B cell (primary cell): Measurements from ENCODE around the gene FLAD1. TPM values are rescaled to one million over a fixed set of nuclear protein-coding genes. Genes with fewer than 3 reads are reported as not detected.

Source experiments
- ATAC-seq: fragments of 200-7000 bp; cut with Tn5 transposase; one replicate; pipeline ENCODE4 v1.10.0; 2021; ENCODE audit warnings: low read depth, mild to moderate bottlenecking, moderate number of reproducible peaks, moderate library complexity
- CTCF ChIA-PET: fragments of 350-600 bp; sonication (Branson Sonifier 250); formaldehyde crosslinking; loops from one replicate; lab custom pipeline; 2021; ENCODE audit warnings: antibody characterized with exemption, inconsistent platforms; lab: Charles Lee
- POLR2A ChIA-PET: fragments of 350-600 bp; sonication (Branson Sonifier 250); formaldehyde crosslinking; loops from one replicate; lab custom pipeline; 2021; ENCODE audit warnings: antibody characterized with exemption; lab: Charles Lee
- DNase-seq: peaks from one replicate; pipeline ENCODE4 v3.0.0; 2013
- H2AFZ ChIP-seq: 2 replicates; pipeline ENCODE4 v1.6.1; 2012; ENCODE audit warnings: mild to moderate bottlenecking, low read depth, low read length; ENCODE audit not compliant: insufficient read depth, poor library complexity, severe bottlenecking
- H3K27ac ChIP-seq, 2 donors: 1 replicate in 1 of 2; 2 replicates in 1 of 2; pipeline ENCODE4 v1.5.1; 2012 to 2013; ENCODE audit warnings: low read length in 2 of 2, mild to moderate bottlenecking in 2 of 2, moderate library complexity in 1 of 2
- H3K27me3 ChIP-seq, 4 experiments: fragments of 200-600 bp in 1 of 4; sonication (generic) in 1 of 4; replicated peaks in 1 of 4; 1 replicate in 2 of 4; 2 replicates in 2 of 4; pipeline versions ENCODE4 v1.6.1 to v1.7.0; 2013 to 2016; ENCODE audit warnings: low read length in 3 of 4, mild to moderate bottlenecking in 2 of 4, mixed read lengths in 1 of 4, moderate library complexity in 1 of 4; ENCODE audit not compliant: insufficient read depth in 4 of 4, control insufficient read depth in 3 of 4; ENCODE audit errors: control extremely low read depth in 1 of 4
- H3K36me3 ChIP-seq, 2 experiments: replicated peaks in 1 of 2; 1 replicate in 1 of 2; 2 replicates in 1 of 2; pipeline versions ENCODE4 v1.6.1 to v1.7.1; 2013; ENCODE audit warnings: low read length in 1 of 2; ENCODE audit not compliant: insufficient read depth in 2 of 2, control insufficient read depth in 1 of 2; ENCODE audit errors: control extremely low read depth in 1 of 2, extremely low read depth in 1 of 2
- H3K4me1 ChIP-seq, 2 donors: fragments of 200-600 bp in 1 of 2; sonication (generic) in 1 of 2; 1 replicate in 1 of 2; 2 replicates in 1 of 2; pipeline versions ENCODE4 v1.5.1 to v1.6.1; 2013 to 2017; ENCODE audit warnings: low read length in 2 of 2; ENCODE audit not compliant: control insufficient read depth in 2 of 2, insufficient read depth in 2 of 2
- H3K4me2 ChIP-seq: replicated peaks from 2 replicates; pipeline ENCODE3; 2012; ENCODE audit warnings: mild to moderate bottlenecking, low read depth, low read length; ENCODE audit not compliant: poor library complexity, severe bottlenecking
- H3K4me3 ChIP-seq, 5 experiments: fragments of 200-600 bp in 1 of 5; sonication (generic) in 1 of 5; 1 replicate in 3 of 5; 2 replicates in 2 of 5; pipeline versions ENCODE4 v1.5.1 to v1.7.0; 2011 to 2016; ENCODE audit warnings: low read length in 4 of 5, mild to moderate bottlenecking in 4 of 5, low read depth in 2 of 5, control low read depth in 1 of 5, moderate library complexity in 1 of 5; ENCODE audit not compliant: insufficient read depth in 1 of 5; ENCODE audit errors: control extremely low read depth in 1 of 5, extremely low read depth in 1 of 5
- H3K79me2 ChIP-seq: fragments of 200-600 bp; sonication (generic); one replicate; pipeline ENCODE4 v1.6.0; 2016; ENCODE audit warnings: low read length; ENCODE audit not compliant: control insufficient read depth, insufficient read depth
- H3K9ac ChIP-seq: fragments of 200-600 bp; sonication (generic); 2 replicates; pipeline ENCODE4 v1.6.1; 2017; ENCODE audit warnings: mild to moderate bottlenecking, low read length, moderate library complexity
- H3K9me3 ChIP-seq, 3 donors: one replicate each; pipeline versions ENCODE4 v1.6.1 to v1.7.1; 2013; ENCODE audit warnings: low read length in 2 of 3; ENCODE audit not compliant: control insufficient read depth in 2 of 3, insufficient read depth in 1 of 3; ENCODE audit errors: control extremely low read depth in 1 of 3
- H4K20me1 ChIP-seq: 2 replicates; pipeline ENCODE4 v1.6.0; 2012; ENCODE audit warnings: mild to moderate bottlenecking, low read length; ENCODE audit not compliant: insufficient read depth, control insufficient read depth, poor library complexity, severe bottlenecking
- H3K27ac Mint-ChIP-seq: one replicate; pipeline ENCODE4 v1.8.0; 2021; ENCODE audit warnings: mixed read lengths
- H3K27me3 Mint-ChIP-seq: one replicate; pipeline ENCODE4 v1.8.0; 2021; ENCODE audit warnings: mixed read lengths
- H3K4me1 Mint-ChIP-seq: one replicate; pipeline ENCODE4 v1.8.0; 2021; ENCODE audit warnings: mixed read lengths
- H3K4me3 Mint-ChIP-seq: one replicate; pipeline ENCODE4 v1.8.0; 2021; ENCODE audit warnings: mixed read lengths
- H3K9me3 Mint-ChIP-seq: one replicate; pipeline ENCODE4 v1.8.0; 2022; ENCODE audit warnings: mixed read lengths; ENCODE audit not compliant: insufficient read depth
- EZH2 ChIP-seq: IDR thresholded peaks from 2 replicates; pipeline ENCODE4 v1.6.1; 2012; ENCODE audit warnings: borderline replicate concordance, low read depth, mild to moderate bottlenecking, moderate library complexity, low read length; ENCODE audit not compliant: insufficient read depth, poor library complexity, severe bottlenecking
- whole genome bisulfite sequencing: methylation state at CpG from one replicate; pipeline ENCODE4 v1.1.5; 2013; ENCODE audit warnings: missing lambda C conversion rate; ENCODE audit not compliant: insufficient coverage; 5-methylcytosine and 5-hydroxymethylcytosine counted together
- intact Hi-C: fragments of 100-400 bp; cut with micrococcal nuclease; formaldehyde crosslinking; loops from one replicate; pipeline ENCODE4 v1.10.0; 2022
- polyA plus RNA-seq: library from polyadenylated mRNA; depleted of rRNA; stranded (reverse); fragments of >200 nt; gene quantifications from 2 replicates; pipeline ENCODE4 v1.2.3, GENCODE V29; 2012
- total RNA-seq, 2 donors: library from RNA; stranded (reverse); fragments of 120-200 nt in 1 of 2; gene quantifications; 1 replicate in 1 of 2; 2 replicates in 1 of 2; pipeline versions ENCODE4 v1.2.3 to v1.2.4, GENCODE V29; 2013 to 2022
- TF ChIP-seq, protein P1 (sequence below): fragments of 200-600 bp; IDR thresholded peaks from one replicate; pipeline ENCODE4 v1.8.0; 2022; ENCODE audit warnings: antibody characterized with exemption, mild to moderate bottlenecking

Gene FLAD1
- total and polyA plus RNA-seq, 2 donors (not counting 1 experiment from before 2014, with no cell fraction given): 51.4 to 83.0 TPM

DNA sequence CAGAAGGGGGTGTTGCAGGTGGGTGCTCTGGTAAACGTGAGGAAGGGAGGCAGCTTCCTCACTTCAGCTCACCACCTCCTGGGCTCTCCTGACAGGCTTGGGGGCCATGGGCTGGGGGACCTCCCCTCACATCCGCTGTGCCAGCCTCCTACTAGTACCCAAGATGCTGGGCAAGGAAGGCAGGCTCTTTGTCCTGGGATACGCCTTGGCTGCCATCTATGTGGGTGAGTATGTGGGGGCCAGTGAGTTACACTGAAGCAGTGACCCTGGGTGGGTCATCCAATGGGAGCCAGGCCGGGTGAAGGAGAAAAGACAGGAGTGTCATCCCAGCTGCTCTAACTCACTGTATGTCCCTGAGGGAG, 56.1 kb downstream of the FLAD1 start:
- no peak for TF ChIP-seq EZH2
- TF ChIP-seq, protein P1, sequence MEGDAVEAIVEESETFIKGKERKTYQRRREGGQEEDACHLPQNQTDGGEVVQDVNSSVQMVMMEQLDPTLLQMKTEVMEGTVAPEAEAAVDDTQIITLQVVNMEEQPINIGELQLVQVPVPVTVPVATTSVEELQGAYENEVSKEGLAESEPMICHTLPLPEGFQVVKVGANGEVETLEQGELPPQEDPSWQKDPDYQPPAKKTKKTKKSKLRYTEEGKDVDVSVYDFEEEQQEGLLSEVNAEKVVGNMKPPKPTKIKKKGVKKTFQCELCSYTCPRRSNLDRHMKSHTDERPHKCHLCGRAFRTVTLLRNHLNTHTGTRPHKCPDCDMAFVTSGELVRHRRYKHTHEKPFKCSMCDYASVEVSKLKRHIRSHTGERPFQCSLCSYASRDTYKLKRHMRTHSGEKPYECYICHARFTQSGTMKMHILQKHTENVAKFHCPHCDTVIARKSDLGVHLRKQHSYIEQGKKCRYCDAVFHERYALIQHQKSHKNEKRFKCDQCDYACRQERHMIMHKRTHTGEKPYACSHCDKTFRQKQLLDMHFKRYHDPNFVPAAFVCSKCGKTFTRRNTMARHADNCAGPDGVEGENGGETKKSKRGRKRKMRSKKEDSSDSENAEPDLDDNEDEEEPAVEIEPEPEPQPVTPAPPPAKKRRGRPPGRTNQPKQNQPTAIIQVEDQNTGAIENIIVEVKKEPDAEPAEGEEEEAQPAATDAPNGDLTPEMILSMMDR: no peak
- Histone ChIP-seq H3K9ac (no peak overlapping the region), H2AFZ (no peak overlapping the region), H3K36me3 (no peaks in the 10 kb centered on the region), H3K4me3 (no peak overlapping the region), H3K9me3 (no peaks in the 10 kb centered on the region), H3K4me2 (no peak overlapping the region), H4K20me1 (no peaks in the 10 kb centered on the region), H3K4me1 (no peaks in the 10 kb centered on the region), H3K27me3 (peaks cover 0 to 17% (median 0%) of the 10 kb centered on the region in 4 experiments), H3K27ac (no peak overlapping the region), H3K79me2 (no peaks in the 10 kb centered on the region)
- ChIA-PET CTCF (interaction anchor here (0.9 to 1.3 kb wide), 4 partner anchors 22 to 480 kb away, joined by 3 to 4 read pairs (median 3); no protein-coding TSS in a partner anchor), POLR2A (interaction anchor here (0.7 kb wide), 1 partner anchor 56 kb away, joined by 6 read pairs; the partner anchor contains the start of gene FLAD1)
- no peak for ATAC-seq
- 50% methylated on average over 2 of the region's 4 CpGs for WGBS
- intact Hi-C loops: no loop called here
- Mint-ChIP-seq H3K9me3 (no peaks in the 10 kb centered on the region), H3K4me1 (no peaks in the 10 kb centered on the region), H3K27ac (no peak overlapping the region), H3K4me3 (no peak overlapping the region), H3K27me3 (peaks cover 14% of the 10 kb centered on the region)
- no peak for DNase-seq

DNA sequence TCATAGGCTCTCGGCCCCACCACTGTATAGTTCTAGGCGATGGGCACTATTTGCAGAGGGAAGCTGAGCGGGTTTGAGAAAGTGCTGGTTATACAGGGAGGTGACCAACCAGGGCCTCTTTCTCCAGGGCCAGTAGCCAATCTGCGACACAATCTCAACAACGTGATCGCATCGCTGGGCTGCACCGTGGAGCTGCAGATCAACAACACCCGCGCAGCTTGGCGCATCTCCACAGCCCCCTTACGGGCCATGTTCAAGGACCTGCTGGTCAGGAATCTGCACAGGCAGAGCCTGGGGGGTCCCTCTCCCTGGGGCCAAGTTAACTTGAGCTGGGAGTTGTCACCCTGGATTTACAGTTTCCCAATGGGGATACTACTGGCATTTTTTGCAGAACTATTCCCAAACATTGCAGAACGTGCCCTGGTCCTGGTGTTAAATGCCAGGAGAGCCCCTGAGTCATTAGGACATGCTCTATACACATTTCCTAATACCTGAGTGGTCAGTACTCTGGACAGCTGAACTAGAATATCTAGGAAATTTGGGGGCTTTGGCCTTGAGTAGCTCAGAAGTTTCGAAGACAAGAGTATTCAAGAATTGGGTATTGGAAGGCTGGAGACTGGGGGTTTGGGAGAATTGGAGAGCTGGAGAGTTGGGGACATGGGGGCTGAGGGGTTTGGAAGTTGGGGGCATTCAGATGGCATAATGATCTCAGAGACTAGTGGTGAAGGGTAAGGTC, 57.4 kb downstream of the FLAD1 start:
- POLR2A ChIA-PET: no interaction called here
- no peaks in the 10 kb centered on the region for H3K9me3 Mint-ChIP-seq

More for the DNA sequence above, 57.4 kb downstream of the FLAD1 start:
- intact Hi-C loops: no loop called here
- H3K4me2 ChIP-seq: no peak overlapping the region
- WGBS: 95% methylated on average over 13 of the region's 14 CpGs
- H2AFZ ChIP-seq: no peak overlapping the region
- CTCF ChIA-PET: interaction anchor here (1.0 to 16.6 kb wide), 7 partner anchors 10 to 104 kb away, joined by 3 to 370 read pairs (median 6); partner anchors contain the start of genes ADAM15, EFNA4, PBXIP1 and PMVK
- Mint-ChIP-seq H3K4me3 (no peak overlapping the region), H3K4me1 (peaks cover 7% of the 10 kb centered on the region), H3K27me3 (peaks cover 14% of the 10 kb centered on the region), H3K27ac (no peak overlapping the region)
- H3K9me3 ChIP-seq: no peaks in the 10 kb centered on the region
- H3K27me3 ChIP-seq: peaks cover 0 to 17% (median 0%) of the 10 kb centered on the region in 4 experiments
- no peak overlapping the region for H3K9ac ChIP-seq
- no peak overlapping the region for H3K4me3 ChIP-seq
- no peaks in the 10 kb centered on the region for H3K36me3 ChIP-seq
- H3K4me1 ChIP-seq: no peaks in the 10 kb centered on the region
- no peaks in the 10 kb centered on the region for H4K20me1 ChIP-seq
- TF ChIP-seq EZH2: no peak
- TF ChIP-seq, protein P1: no peak
- H3K27ac ChIP-seq: no peak overlapping the region
- DNase-seq: no peak
- no peak for ATAC-seq
- H3K79me2 ChIP-seq: no peaks in the 10 kb centered on the region
